HG02943 (cell line): Measurements from ENCODE around the gene LRRC74B.
A peak's percentile ranks its signal among the peaks of the same experiment; 100 is the strongest.
"Not testable (repeated sequence)": the region's sequence is repeated elsewhere in the genome, so short reads cannot be mapped to it uniquely, and the experiment has no call there.

ENCODE experiments used
- ATAC-seq: cut with Tn5 transposase; IDR thresholded peaks from one replicate; pipeline ENCODE4 v1.9.1; 2021; ENCODE audit warnings: mild to moderate bottlenecking, low read depth, moderate library complexity; ENCODE audit not compliant: unreplicated experiment

LRRC74B gene

DNA sequence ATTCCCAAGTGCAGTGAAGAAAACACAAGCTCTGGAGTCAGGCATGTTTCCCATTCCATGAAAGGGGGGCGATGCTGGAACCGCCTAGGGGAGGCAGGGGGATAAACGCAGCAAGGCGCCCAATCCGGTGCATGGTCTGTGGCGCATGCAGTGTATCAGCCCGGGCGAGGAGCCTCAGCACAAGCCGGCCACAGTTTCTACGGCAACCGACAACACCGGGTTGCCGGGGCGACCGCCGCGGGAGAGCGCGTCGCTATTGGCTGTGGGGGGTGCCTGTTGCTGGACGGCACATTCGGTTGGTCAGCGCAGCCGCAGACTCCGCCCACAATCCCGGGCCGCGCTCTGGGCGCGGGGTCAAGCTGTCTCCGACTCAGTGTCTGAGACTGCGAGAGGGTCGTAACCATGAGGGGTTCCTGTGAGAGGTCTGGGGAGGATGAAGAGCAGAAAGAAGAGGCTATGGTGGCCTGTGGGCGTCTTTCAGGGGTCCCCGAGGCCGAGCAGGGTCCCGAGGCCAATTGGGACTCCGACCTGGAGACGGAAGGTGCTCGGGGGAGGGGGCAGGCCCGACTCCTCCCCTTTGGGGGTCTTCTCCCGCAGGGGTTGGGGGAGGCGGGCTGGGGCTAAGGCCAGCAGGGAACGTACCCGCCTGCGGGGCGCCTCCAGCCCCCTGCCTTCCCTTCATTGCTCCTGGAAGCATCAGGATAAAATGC is at the start of gene LRRC74B:
Gene LRRC74B, plus strand, starts transcription at position 362 of the 710 bp plus-strand sequence. Its CDS starts 41 bp downstream, at position 403.
- ATAC-seq = peak; percentile 72

GRCh38 chr22:20996031-20996410 is 49.7 kb upstream of the LRRC74B start:
- no peak for ATAC-seq

GRCh38 chr22:20996598-20997535 is 48.9 kb upstream of the LRRC74B start:
- ATAC-seq = no peak

DNA sequence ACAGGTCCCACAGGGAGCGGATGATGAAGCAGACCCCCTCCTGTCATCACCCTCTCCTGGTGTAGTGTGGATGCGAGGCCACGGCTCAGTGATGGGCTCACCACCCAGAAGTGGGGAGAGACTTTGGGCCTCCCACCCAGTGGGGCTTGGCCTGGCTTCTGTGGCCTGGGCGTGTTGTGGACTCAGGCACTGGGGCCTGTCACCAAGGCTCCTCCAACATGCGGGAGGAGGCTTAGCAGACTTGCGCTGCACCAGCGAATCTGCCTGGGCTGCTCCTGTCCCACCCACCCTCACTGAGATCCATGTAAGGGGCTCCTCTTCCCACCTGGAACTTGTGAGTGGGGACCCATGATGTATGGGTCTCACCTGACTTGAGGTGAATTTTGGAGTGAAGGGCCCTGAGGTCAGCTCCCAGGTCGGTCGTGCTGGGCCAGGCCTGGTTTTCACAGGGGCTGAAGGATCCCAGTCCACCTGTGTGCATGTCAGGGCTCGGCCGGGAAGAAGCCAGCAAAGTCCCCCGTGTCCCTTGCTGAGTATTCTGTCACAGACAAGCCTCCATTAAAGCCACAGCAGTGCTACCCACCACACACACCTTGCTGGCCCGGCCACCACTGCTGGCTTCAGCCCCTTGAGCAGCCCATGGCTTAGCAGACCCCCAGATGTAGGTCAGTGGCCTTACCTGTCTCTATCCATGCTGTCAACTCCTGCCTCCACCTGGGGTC is 48.0 kb upstream of the LRRC74B start:
- ATAC-seq = no peak

DNA sequence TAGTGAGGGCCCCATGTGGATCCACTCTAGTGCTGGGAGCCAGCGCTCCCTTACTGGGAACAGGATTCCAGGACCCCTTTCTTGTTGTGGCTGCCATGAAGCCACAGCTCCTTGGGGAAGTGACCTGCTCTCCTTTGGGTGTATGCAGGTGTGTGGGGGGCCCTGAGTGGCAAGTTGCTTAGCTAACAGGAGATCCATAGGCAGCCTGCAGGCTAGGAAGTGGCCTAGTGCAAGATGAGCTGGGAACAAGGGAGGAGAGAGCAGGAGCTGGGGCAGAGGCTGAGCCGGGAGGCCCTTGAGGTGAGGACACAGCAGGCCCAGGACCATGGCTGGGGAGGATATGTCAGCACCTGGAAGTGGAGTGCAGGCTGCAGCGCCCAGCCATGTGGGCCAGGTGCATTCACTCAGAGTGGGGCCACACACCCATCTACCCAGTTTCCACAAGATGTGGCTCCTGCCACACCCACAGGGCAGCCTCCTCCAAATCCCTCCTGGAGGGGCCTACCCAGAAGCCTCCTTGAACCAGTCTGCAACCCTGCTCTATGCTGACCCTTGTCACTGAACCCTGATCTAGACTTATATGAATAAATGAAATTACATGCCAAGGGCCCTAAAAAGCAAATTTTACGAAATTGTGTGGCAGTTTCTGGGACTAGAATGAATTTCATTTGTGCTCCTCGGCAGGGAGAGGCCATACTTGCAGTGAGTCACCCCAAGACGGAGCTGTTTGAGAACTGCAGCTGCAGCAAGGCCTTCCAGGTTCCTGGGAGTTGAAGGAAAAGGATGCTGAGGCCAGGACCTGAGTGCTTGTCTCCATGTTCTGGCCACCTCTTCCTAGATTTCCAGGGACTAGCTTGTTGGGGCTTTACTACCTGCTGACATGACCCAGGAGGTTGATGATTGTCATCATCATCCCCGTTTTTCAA is 47.1 kb upstream of the LRRC74B start:
- ATAC-seq = no peak

DNA sequence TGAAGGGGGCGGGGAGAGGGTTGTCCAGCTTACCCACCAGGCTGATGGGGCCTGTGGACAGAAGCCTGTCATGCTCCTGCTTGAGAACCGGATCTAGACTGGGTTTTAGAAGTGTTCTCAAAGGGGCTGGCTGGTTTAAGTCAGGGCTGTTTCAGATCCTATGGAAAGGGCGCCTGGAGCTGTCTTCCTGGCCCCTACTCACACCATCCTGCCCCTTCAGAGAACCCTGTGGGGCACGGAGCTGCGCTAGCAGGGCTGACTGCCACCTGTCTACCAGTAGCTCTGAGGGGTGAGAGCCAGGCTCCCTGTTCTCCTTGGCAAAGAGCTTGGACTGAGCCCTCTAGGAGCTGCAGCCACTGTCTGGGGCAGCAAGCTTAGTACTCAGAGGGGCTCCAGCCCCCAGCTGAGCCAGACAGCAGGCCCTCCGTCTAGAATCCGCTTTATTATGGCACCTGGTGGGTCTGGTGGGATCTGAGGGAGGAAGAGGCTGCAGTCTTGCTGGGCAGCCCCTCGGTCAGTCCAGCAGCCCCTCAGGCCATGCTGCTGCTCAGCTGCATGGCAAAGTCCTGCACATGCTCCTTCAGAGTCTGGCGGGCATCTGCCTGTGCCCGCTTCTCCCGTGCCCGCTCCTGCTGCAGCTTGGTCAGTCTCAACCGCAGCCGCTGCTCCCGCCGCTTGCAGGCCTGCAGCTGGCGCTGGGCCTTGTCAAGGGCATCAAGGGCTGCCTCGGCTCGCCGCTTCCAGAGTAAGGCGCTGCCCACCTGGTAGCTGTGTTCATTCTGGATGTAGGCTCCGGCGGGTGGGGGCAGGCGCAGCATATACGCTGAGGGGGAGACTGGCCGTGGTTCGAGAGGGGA is 46.2 kb upstream of the LRRC74B start:
- no peak for ATAC-seq

DNA sequence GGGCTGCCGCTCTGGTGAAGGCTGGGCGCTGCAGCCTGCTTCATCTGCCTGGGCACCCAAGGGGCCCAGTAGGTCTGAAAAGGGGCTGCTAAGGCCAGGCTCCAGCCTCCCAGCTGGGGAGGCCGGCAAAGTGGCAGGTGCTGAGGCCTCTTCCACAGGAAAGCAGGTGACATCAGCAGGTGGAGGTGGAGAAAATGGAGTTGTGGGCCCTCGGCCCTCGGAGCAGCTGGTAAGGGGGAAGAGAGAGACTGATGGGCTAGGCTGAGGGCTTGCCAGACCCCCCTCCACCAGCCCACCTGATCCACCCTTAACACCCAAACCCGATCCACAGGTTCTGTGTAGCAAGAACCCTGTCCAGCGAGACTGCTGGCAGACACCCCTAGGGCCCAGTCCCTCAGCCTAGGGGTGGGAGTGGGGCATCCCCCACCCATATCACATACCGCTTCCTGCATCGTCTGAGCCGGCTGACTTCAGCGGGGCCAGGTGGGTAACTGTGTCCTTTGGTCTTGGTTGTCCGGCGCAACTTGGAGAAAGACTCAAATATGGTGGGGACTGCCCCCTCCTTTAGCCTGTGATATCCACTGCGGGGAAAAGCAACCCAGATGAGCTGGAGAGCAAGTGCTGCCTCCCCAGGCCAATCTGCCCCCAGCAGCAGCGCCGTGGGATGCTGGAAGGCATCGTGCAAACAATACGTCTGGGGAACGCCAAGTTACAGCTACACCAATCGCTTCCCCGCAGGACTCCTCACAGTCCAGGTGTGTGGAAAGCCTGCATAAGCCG is 45.3 kb upstream of the LRRC74B start:
- no peak for ATAC-seq

DNA sequence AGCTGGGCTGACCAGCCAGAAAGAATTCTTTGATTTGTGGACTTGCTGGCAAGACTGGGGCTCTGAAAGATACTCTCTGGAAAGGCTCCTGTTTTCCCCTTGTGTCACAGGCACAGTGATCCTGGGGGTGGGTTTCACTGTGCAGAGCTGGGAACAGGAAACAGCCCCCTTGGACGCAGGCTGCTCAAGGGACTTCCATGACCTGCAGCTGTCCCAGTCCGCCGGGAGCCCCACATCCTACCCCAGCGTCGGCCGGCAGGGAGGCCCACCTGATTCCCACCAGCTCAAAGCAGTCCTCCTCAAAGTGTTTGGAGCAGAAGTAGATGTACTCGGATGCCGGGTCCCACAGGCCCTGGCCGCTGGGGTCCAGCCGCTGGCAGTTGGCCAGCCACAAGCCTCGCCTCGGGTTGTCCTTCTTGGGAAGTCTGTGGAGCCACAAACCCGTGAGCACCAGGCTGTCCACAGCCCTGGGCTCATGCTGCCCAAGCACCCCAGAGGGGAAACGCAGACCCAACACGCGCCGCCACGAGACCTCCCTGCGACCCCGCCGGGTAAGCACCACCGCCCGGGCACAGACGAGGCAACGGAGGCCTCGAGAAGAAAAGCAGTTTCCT is 44.7 kb upstream of the LRRC74B start:
- ATAC-seq = peak; percentile 2

DNA sequence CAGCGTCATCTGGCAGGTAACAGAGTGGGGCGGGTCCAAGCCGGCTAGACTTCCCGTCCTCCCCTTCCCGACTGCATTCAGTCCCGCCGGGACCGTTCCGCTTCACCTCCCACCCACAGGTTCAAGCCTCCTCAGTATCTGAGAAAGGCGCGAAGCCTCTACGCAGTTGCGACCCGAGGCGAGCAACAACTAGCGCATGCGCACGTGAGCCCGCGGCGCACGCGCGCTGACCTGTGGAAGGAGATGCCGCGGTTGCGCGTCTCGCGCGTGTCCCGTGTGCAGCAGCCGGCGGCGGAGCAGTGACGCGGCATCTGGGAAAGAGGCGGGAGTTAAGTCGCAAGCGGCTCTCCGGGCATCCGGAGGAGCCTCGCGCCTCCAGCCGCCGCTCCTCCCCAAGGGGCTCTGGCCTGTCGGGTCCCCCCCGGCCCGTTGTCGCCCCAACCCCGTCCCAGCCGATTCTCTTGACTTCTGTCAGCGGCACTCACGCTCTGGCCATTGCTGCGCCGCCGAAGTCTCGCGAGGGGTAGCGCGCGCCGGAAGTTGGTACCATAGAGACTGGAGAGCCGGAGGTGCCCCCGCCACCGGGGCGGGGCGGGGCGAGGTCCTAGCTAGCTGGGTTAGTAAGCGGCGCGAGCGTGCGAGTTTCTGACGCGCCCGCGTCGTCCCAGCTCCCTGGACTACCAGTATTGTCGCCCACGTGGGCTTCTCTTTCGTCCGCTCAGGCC is 44.0 kb upstream of the LRRC74B start, which contains the start of gene THAP7:
Gene THAP7, minus strand, starts transcription at position 518 of the 725 bp plus-strand sequence. Its CDS starts 207 bp downstream, at position 311.
- peak; percentile 81 for ATAC-seq

GRCh38 chr22:21003782-21004181 is 42.0 kb upstream of the LRRC74B start:
- ATAC-seq = no peak

GRCh38 chr22:21009208-21009607 is 36.5 kb upstream of the LRRC74B start:
- not testable (repeated sequence) for ATAC-seq

DNA sequence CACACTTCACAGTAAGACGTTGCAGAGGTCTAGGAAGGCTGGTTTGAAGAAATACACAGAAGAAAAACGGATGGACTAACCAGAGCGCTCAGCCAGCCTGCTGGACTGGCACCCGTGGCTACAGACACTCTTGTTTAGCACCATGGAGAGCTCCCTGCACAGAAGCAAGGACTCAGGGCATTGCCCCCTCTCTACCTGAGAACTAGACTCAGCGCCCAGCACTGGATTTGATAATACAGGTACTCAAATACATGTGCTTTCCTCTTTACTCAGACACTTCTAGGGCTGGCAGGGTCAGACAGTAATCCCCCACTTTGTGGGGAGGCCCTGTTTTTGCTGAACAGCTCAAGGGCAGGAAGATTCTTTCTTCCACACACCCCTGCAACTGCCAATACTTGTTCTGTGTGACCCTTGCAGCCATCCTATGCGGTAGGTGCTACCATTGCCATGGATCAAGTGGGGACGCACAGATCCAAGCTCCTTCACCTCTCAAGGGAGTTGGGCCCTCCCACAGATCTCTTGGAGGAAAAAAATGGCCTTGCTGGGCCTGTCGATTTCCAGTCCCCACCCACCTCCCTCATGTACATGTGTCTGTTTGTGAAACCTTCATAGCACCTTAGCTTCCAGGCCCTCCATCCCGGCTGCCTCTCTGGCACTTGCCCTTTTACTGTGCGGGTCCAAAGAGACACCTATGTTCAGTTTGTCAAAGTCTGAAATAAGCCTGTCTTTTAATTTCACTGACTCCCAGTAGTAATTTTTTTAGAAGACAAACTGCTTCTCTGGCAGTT is 35.9 kb upstream of the LRRC74B start:
- ATAC-seq = no peak

- ATAC-seq = no peak
Observed at GRCh38 chr22:21010426-21011113, 35.2 kb upstream of the LRRC74B start.

GRCh38 chr22:21012446-21013407 is 33.0 kb upstream of the LRRC74B start:
- no peak for ATAC-seq
